ENCODE data around the gene TRPM3.

Gene TRPM3

GRCh38 chr9:70496244-70496643 lies 625.2 kb downstream of the TRPM3 start:
- no peaks in the 10 kb centered on the region for H3K36me3 ChIP-seq (ENCODE audit: insufficient read depth)
- no peak overlapping the region for H2AFZ ChIP-seq (ENCODE audit: low read depth)
- TF ChIP-seq CTCF (conservative IDR thresholded peaks at IDR 0.05; ENCODE audit: low read depth, low read length): no peak
- no peak overlapping the region for H3K4me3 ChIP-seq (IDR thresholded peaks at IDR 0.05; ENCODE audit: insufficient read depth, low read depth, low read length)
- no peaks in the 10 kb centered on the region for H3K4me1 ChIP-seq (ENCODE audit: low read depth, poor library complexity, severe bottlenecking)
- H3K27ac ChIP-seq: no peak overlapping the region
- H3K4me2 ChIP-seq: no peak overlapping the region
- H3K79me2 ChIP-seq (ENCODE audit: insufficient read depth, low read depth): no peaks in the 10 kb centered on the region
- H4K20me1 ChIP-seq (ENCODE audit: insufficient read depth): no peaks in the 10 kb centered on the region
- no peak overlapping the region for H3K9ac ChIP-seq
- no peaks in the 10 kb centered on the region for H3K27me3 ChIP-seq (ENCODE audit: insufficient read depth, low read depth)

GRCh38 chr9:70495514-70495913 lies 625.9 kb downstream of the TRPM3 start:
- Histone ChIP-seq H3K4me3 (IDR thresholded peaks at IDR 0.05; ENCODE audit: insufficient read depth, low read depth, low read length) (no peak overlapping the region), H3K36me3 (ENCODE audit: insufficient read depth) (no peaks in the 10 kb centered on the region), H3K4me1 (ENCODE audit: low read depth, poor library complexity, severe bottlenecking) (no peaks in the 10 kb centered on the region), H3K27me3 (ENCODE audit: insufficient read depth, low read depth) (no peaks in the 10 kb centered on the region), H3K79me2 (ENCODE audit: insufficient read depth, low read depth) (no peaks in the 10 kb centered on the region), H2AFZ (ENCODE audit: low read depth) (no peak overlapping the region), H3K4me2 (no peak overlapping the region), H3K9ac (no peak overlapping the region), H3K27ac (no peak overlapping the region), H4K20me1 (ENCODE audit: insufficient read depth) (no peaks in the 10 kb centered on the region)
- TF ChIP-seq CTCF (conservative IDR thresholded peaks at IDR 0.05; ENCODE audit: low read depth, low read length): no peak

GRCh38 chr9:70494221-70494620 lies 627.2 kb downstream of the TRPM3 start:
- H3K9ac ChIP-seq: no peak overlapping the region
- H3K36me3 ChIP-seq (ENCODE audit: insufficient read depth): no peaks in the 10 kb centered on the region
- no peak overlapping the region for H3K4me3 ChIP-seq (IDR thresholded peaks at IDR 0.05; ENCODE audit: insufficient read depth, low read depth, low read length)
- no peak for TF ChIP-seq CTCF (conservative IDR thresholded peaks at IDR 0.05; ENCODE audit: low read depth, low read length)
- H2AFZ ChIP-seq (ENCODE audit: low read depth): no peak overlapping the region
- no peak overlapping the region for H3K27ac ChIP-seq
- no peaks in the 10 kb centered on the region for H3K79me2 ChIP-seq (ENCODE audit: insufficient read depth, low read depth)
- H3K4me2 ChIP-seq: no peak overlapping the region
- no peaks in the 10 kb centered on the region for H3K4me1 ChIP-seq (ENCODE audit: low read depth, poor library complexity, severe bottlenecking)
- H3K27me3 ChIP-seq (ENCODE audit: insufficient read depth, low read depth): no peaks in the 10 kb centered on the region
- H4K20me1 ChIP-seq (ENCODE audit: insufficient read depth): no peaks in the 10 kb centered on the region

GRCh38 chr9:70493029-70493428 lies 628.4 kb downstream of the TRPM3 start:
- TF ChIP-seq CTCF (conservative IDR thresholded peaks at IDR 0.05; ENCODE audit: low read depth, low read length): no peak
- Histone ChIP-seq H3K4me3 (IDR thresholded peaks at IDR 0.05; ENCODE audit: insufficient read depth, low read depth, low read length) (no peak overlapping the region), H3K27me3 (ENCODE audit: insufficient read depth, low read depth) (no peaks in the 10 kb centered on the region), H3K9ac (no peak overlapping the region), H4K20me1 (ENCODE audit: insufficient read depth) (no peaks in the 10 kb centered on the region), H3K4me2 (no peak overlapping the region), H2AFZ (ENCODE audit: low read depth) (no peak overlapping the region), H3K79me2 (ENCODE audit: insufficient read depth, low read depth) (no peaks in the 10 kb centered on the region), H3K27ac (no peak overlapping the region), H3K36me3 (ENCODE audit: insufficient read depth) (no peaks in the 10 kb centered on the region), H3K4me1 (ENCODE audit: low read depth, poor library complexity, severe bottlenecking) (no peaks in the 10 kb centered on the region)

Data from KMS-11 (cell line).